CD4-positive, CD25-positive, alpha-beta regulatory T cell (primary cell): ENCODE results near the gene BAG5. TPM values are rescaled to one million over a fixed set of nuclear protein-coding genes. Genes with fewer than 3 reads are reported as not detected.

ENCODE experiments used
- ATAC-seq, 2 donors: fragments of 150-1000 bp; cut with Tn5 transposase; one replicate each; pipeline ENCODE4 v1.10.0; 2021; ENCODE audit warnings: low read depth in 2 of 2, moderate number of reproducible peaks in 2 of 2, moderate library complexity in 1 of 2
- DNase-seq, 3 donors: peaks; one replicate each; pipeline versions ENCODE4 v3.0.0 to v3.0.0-alpha.2; 2012 to 2022; ENCODE audit warnings: mixed read lengths in 1 of 3
- H3K27ac ChIP-seq: one replicate; pipeline ENCODE4 v1.7.0; 2013; ENCODE audit warnings: mild to moderate bottlenecking, low read length; ENCODE audit not compliant: insufficient read depth, poor library complexity, severe bottlenecking
- H3K27me3 ChIP-seq: one replicate; pipeline ENCODE4 v1.7.0; 2013; ENCODE audit warnings: low read length; ENCODE audit not compliant: control insufficient read depth, insufficient read depth
- H3K36me3 ChIP-seq: one replicate; pipeline ENCODE4 v1.7.0; 2013; ENCODE audit warnings: mild to moderate bottlenecking, low read length, moderate library complexity; ENCODE audit not compliant: control insufficient read depth, insufficient read depth
- H3K4me1 ChIP-seq: 2 replicates; pipeline ENCODE4 v1.7.0; 2013; ENCODE audit warnings: mild to moderate bottlenecking, low read length; ENCODE audit not compliant: insufficient read depth, control insufficient read depth, poor library complexity, severe bottlenecking
- H3K4me3 ChIP-seq: one replicate; pipeline ENCODE4 v1.7.0; 2013; ENCODE audit warnings: low read depth, mild to moderate bottlenecking, low read length, moderate library complexity
- H3K9me3 ChIP-seq, 2 experiments: 1 replicate in 1 of 2; 2 replicates in 1 of 2; pipeline ENCODE4 v1.7.0; 2013; ENCODE audit warnings: low read length in 2 of 2, mild to moderate bottlenecking in 1 of 2, moderate library complexity in 1 of 2; ENCODE audit not compliant: control insufficient read depth in 2 of 2
- H3K27ac Mint-ChIP-seq, 3 donors: one replicate each; pipeline ENCODE4 v1.8.0; 2020 to 2022; ENCODE audit warnings: mild to moderate bottlenecking in 3 of 3, mixed read lengths in 3 of 3, moderate library complexity in 2 of 3
- H3K27me3 Mint-ChIP-seq: one replicate; pipeline ENCODE4 v1.8.0; 2022; ENCODE audit warnings: mild to moderate bottlenecking, mixed read lengths
- H3K36me3 Mint-ChIP-seq: one replicate; pipeline ENCODE4 v1.8.0; 2020; ENCODE audit warnings: mixed read lengths
- H3K4me1 Mint-ChIP-seq, 4 donors: one replicate each; pipeline ENCODE4 v1.8.0; 2020 to 2022; ENCODE audit warnings: mixed read lengths in 4 of 4, mild to moderate bottlenecking in 1 of 4
- H3K4me3 Mint-ChIP-seq, 4 donors: one replicate each; pipeline ENCODE4 v1.8.0; 2020 to 2022; ENCODE audit warnings: mild to moderate bottlenecking in 4 of 4, mixed read lengths in 4 of 4, moderate library complexity in 3 of 4
- H3K9me3 Mint-ChIP-seq, 7 donors: one replicate each; pipeline ENCODE4 v1.8.0; 2020 to 2022; ENCODE audit warnings: mixed read lengths in 7 of 7, mild to moderate bottlenecking in 3 of 7, moderate library complexity in 2 of 7
- polyA plus RNA-seq, 4 donors: library from polyadenylated mRNA; unstranded; fragments of 300-500 nt; fragmentation: Illumina TruSeq; gene quantifications; one replicate each; pipeline ENCODE4 v1.2.3, GENCODE V29; 2021
- total RNA-seq: library from RNA; stranded (reverse); gene quantifications from one replicate; pipeline ENCODE4 v1.2.3, GENCODE V29; 2022

BAG5 gene
- total and polyA plus RNA-seq, 5 donors from 2014 or later, result 31.8 to 42.4 (median 38.8) TPM

- no peak overlapping the region for H3K27ac ChIP-seq
- Mint-ChIP-seq H3K27me3 (peaks cover 30% of the 10 kb centered on the region), H3K27ac (peak overlapping the region in 1 of 3 donors; percentile 42), H3K4me1 (peaks cover 0 to 34% (median 8%) of the 10 kb centered on the region in 4 donors), H3K36me3 (no peaks in the 10 kb centered on the region), H3K9me3 (peaks cover 0 to 2% (median 0%) of the 10 kb centered on the region in 7 donors), H3K4me3 (peak overlapping the region in 2 of 4 donors; percentile 51 to 53)
- ATAC-seq (no peak), DNase-seq (no peak)
- H3K4me1 ChIP-seq, result peaks cover 35% of the 10 kb centered on the region
- H3K27me3 ChIP-seq, result no peaks in the 10 kb centered on the region
- no peaks in the 10 kb centered on the region for H3K36me3 ChIP-seq
- H3K4me3 ChIP-seq, result no peak overlapping the region
- H3K9me3 ChIP-seq, result no peaks in the 10 kb centered on the region
These were observed 38.2 kb downstream of the BAG5 start for GRCh38 chr14:103524002-103524935.

- no peaks in the 10 kb centered on the region for H3K36me3 ChIP-seq
- no peak for ATAC-seq
- H3K4me3 ChIP-seq, result no peak overlapping the region
- H3K27ac ChIP-seq, result no peak overlapping the region
- no peaks in the 10 kb centered on the region for H3K27me3 ChIP-seq
- Mint-ChIP-seq H3K4me3 (peak overlapping the region; percentile 5 to 51 (median 30)), H3K27ac (peak overlapping the region in 1 of 3 donors; percentile 42), H3K9me3 (peaks cover 0 to 2% (median 0%) of the 10 kb centered on the region in 7 donors), H3K27me3 (peaks cover 30% of the 10 kb centered on the region), H3K36me3 (no peaks in the 10 kb centered on the region), H3K4me1 (peaks cover 0 to 34% (median 10%) of the 10 kb centered on the region in 4 donors)
- H3K4me1 ChIP-seq, result peaks cover 31% of the 10 kb centered on the region
- no peak for DNase-seq
- no peaks in the 10 kb centered on the region for H3K9me3 ChIP-seq
These were observed 38.9 kb downstream of the BAG5 start for GRCh38 chr14:103523575-103523954.

GRCh38 chr14:103522649-103523574 is 39.5 kb downstream of the BAG5 start, which contains the start of gene CKB:
Gene CKB (minus strand): TSS chr14:103522830. CDS start chr14:103522493, 337 bp downstream.
- H3K4me1 Mint-ChIP-seq, result peaks cover 0 to 28% (median 10%) of the 10 kb centered on the region in 4 donors
- Histone ChIP-seq H3K4me3 (no peak within 1 kb of the TSS), H3K27ac (no peak within 1 kb of the TSS), H3K4me1 (peaks cover 24% of the 10 kb centered on the region), H3K36me3 (no peaks in the 10 kb centered on the region), H3K27me3 (no peaks in the 10 kb centered on the region), H3K9me3 (no peaks in the 10 kb centered on the region)
- peak within 1 kb of the TSS; percentile 43 to 60 (median 52) for H3K4me3 Mint-ChIP-seq
- peaks cover 29% of the 10 kb centered on the region for H3K27me3 Mint-ChIP-seq
- DNase-seq (no peak), ATAC-seq (no peak)
- H3K9me3 Mint-ChIP-seq, result peaks cover 0 to 2% (median 0%) of the 10 kb centered on the region in 7 donors
- H3K36me3 Mint-ChIP-seq, result no peaks in the 10 kb centered on the region
- no peak within 1 kb of the TSS for H3K27ac Mint-ChIP-seq

GRCh38 chr14:103521951-103522563 is 40.4 kb downstream of the BAG5 start:
- H3K4me3 ChIP-seq, result no peak overlapping the region
- DNase-seq (peak in 1 of 3 donors; percentile 26), ATAC-seq (peak in 1 of 2 donors; percentile 5)
- no peaks in the 10 kb centered on the region for H3K9me3 Mint-ChIP-seq
- no peaks in the 10 kb centered on the region for H3K9me3 ChIP-seq
- H3K4me1 Mint-ChIP-seq, result peaks cover 0 to 21% (median 5%) of the 10 kb centered on the region in 4 donors
- H3K4me1 ChIP-seq, result peaks cover 24% of the 10 kb centered on the region
- H3K27me3 Mint-ChIP-seq, result peaks cover 29% of the 10 kb centered on the region
- no peak overlapping the region for H3K27ac Mint-ChIP-seq
- H3K27ac ChIP-seq, result no peak overlapping the region
- no peaks in the 10 kb centered on the region for H3K36me3 Mint-ChIP-seq
- H3K27me3 ChIP-seq, result no peaks in the 10 kb centered on the region
- peak overlapping the region; percentile 32 to 59 (median 48) for H3K4me3 Mint-ChIP-seq
- no peaks in the 10 kb centered on the region for H3K36me3 ChIP-seq

- Histone ChIP-seq H3K36me3 (no peaks in the 10 kb centered on the region), H3K4me3 (no peak overlapping the region), H3K4me1 (peaks cover 24% of the 10 kb centered on the region), H3K9me3 (no peaks in the 10 kb centered on the region), H3K27ac (no peak overlapping the region), H3K27me3 (no peaks in the 10 kb centered on the region)
- H3K9me3 Mint-ChIP-seq, result no peaks in the 10 kb centered on the region
- peak in 1 of 3 donors; percentile 27 for DNase-seq
- H3K27me3 Mint-ChIP-seq, result peaks cover 29% of the 10 kb centered on the region
- H3K36me3 Mint-ChIP-seq, result no peaks in the 10 kb centered on the region
- ATAC-seq, result peak in 1 of 2 donors; percentile 3
- H3K27ac Mint-ChIP-seq, result no peak overlapping the region
- H3K4me3 Mint-ChIP-seq, result peak overlapping the region in 1 of 4 donors; percentile 64
- H3K4me1 Mint-ChIP-seq, result peaks cover 0 to 19% (median 5%) of the 10 kb centered on the region in 4 donors
These were observed 41.0 kb downstream of the BAG5 start for GRCh38 chr14:103521438-103521950.

GRCh38 chr14:103520657-103521437 is 41.6 kb downstream of the BAG5 start:
- Histone ChIP-seq H3K27ac (no peak overlapping the region), H3K27me3 (no peaks in the 10 kb centered on the region), H3K4me1 (peaks cover 24% of the 10 kb centered on the region), H3K36me3 (no peaks in the 10 kb centered on the region), H3K4me3 (no peak overlapping the region), H3K9me3 (no peaks in the 10 kb centered on the region)
- Mint-ChIP-seq H3K4me1 (peaks cover 0 to 17% (median 5%) of the 10 kb centered on the region in 4 donors), H3K4me3 (peak overlapping the region in 3 of 4 donors; percentile 52 to 78 (median 71)), H3K36me3 (no peaks in the 10 kb centered on the region), H3K27me3 (peaks cover 25% of the 10 kb centered on the region), H3K27ac (no peak overlapping the region), H3K9me3 (no peaks in the 10 kb centered on the region)
- DNase-seq, result peak; percentile 63 to 67 (median 64)
- ATAC-seq, result peak; percentile 63 to 72
